Thoracic aorta endothelial cell (primary cell): Measurements from ENCODE around the gene ACTR5. TPM values are rescaled to one million over a fixed set of nuclear protein-coding genes. Genes with fewer than 3 reads are reported as not detected.

Source experiments
- small RNA-seq: library from RNA; depleted of rRNA; stranded (forward); fragments of <200 nt; gene quantifications from one replicate; pipeline ENCODE3, GENCODE V24; 2012
- total RNA-seq: library from RNA; depleted of rRNA; stranded (reverse); fragments of >200 nt; gene quantifications from 2 replicates; pipeline ENCODE4 v1.2.3, GENCODE V29; 2012

The ACTR5 gene
- 10.0 and 11.4 TPM in 2 replicates for total RNA-seq

DNA sequence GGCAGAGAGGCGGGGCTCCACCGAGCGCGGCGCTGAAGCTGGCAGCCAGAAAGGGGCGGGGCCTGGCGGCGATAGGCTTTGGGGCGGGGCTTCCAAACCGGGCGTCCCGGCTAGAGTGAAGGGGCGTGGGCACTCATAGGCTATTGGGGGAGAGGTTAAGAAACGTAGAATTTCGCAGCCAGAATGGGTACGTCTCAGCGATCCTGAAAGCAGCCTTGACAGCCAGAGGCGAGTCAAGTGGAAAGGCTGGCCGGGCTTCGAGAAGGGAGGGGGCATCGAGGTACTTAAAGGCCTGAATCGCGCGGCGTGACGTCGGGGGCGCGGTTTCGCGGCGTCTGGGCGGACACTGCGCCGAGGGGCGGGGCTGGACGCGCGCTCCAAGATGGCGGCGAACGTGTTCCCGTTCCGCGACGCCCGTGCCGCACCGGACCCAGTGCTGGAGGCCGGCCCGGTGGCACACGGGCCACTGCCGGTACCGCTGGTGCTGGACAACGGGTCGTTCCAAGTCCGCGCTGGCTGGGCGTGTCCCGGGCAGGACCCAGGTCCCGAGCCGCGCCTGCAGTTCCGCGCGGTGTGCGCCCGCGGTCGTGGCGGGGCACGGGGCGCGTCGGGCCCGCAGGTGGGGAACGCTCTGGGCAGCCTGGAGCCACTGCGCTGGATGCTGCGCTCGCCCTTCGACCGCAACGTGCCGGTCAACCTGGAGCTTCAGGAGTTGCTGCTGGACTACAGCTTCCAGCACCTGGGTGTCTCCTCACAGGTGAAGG is at the start of gene ACTR5:
ACTR5 (plus strand) TSS at position 364 of the 764 bp plus-strand sequence; CDS start at position 383, 19 bp downstream.

DNA sequence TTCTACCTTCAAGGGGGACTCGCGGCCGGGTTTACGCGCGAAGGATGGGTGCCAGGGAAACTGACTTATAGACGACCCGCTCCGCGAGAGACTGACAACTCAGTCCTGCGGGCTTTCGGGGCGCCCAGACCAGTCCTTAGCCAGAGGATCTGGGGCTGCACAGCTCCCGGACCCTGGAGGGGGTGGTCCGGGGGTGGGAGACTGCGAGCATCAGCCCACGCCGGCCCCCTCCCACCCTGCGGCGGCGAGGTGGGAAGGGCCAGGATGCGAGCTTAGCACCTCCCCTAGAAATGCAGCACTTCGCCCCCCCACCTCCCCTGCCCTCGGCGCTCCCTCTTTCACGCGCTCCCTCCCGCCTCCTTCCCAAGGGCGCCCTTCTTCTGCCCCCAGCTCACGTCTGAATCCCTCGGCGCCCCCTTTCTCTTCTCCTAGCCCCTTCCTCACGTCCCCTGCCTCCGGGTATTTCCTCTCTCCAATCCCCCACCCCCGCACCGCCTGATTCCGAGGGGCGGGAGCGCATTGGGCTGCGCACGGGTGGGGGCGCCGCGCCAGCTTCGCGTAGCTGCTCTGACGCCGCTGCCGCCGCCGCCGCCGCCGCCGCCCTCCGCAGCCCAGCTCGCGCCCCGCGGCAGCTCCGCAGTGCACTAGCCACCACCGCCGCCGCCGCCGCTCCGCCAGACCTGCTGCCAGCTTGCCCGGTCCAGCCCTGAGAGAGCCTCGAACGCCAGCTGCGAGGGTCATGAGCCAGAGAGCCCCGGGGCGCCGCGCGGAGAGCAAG is 24.2 kb upstream of the ACTR5 start, which contains the start of gene SLC32A1:
SLC32A1 (plus strand) TSS at position 639 of the 778 bp plus-strand sequence. CDS start 239 bp downstream, outside the sequence.

DNA sequence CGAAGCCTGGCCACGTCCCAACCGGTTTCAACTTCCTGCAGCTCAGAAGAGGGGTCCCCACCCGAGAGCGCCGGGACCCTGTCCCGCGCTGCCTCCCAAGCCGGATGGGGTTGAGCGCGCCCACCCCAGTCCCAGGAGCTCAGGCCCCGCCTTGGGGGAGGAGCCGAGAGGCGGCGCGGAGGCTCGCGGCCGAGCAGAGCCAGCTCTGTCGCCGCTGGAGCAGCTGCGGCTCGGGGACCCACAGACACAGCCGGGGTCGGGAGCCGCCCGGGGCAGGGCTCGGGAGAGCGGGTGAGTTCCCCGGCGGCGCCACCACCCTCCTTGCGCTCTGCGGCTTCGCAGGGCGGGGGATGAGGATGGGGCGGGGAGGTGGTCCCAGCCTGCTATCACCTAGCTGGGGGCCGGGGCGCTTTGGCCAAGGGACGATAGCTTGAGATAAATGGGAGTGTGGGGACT is 57.3 kb downstream of the ACTR5 start, which contains the start of gene PPP1R16B:
PPP1R16B (plus strand) TSS at position 196 of the 456 bp plus-strand sequence. CDS start 30,229 bp downstream, outside the sequence.

Small RNA genes lying within 50 kb of the gene (small RNA-seq; reads per million reads assigned to genes)
- gene RF00017, result not detected

Other genes starting within 250 kb of the ACTR5 start
- not detected in 2 replicates for gene ADIG, start 167.3 kb upstream of the ACTR5 start, total RNA-seq
- 0.07 and 0.13 TPM in 2 replicates for gene ARHGAP40, start 146.7 kb upstream of the ACTR5 start, total RNA-seq
- not detected in 2 replicates for gene SLC32A1, start 24.0 kb upstream of the ACTR5 start, total RNA-seq
- 78.5 and 93.3 TPM in 2 replicates for gene PPP1R16B, start 57.2 kb downstream of the ACTR5 start, total RNA-seq
- gene FAM83D, start 178.0 kb downstream of the ACTR5 start, total RNA-seq, result 33.8 and 63.0 TPM in 2 replicates
- gene DHX35, start 213.9 kb downstream of the ACTR5 start, total RNA-seq, result 13.5 and 14.4 TPM in 2 replicates